ENCODE data around the gene NLGN1. TPM values are rescaled to one million over a fixed set of nuclear protein-coding genes. Genes with fewer than 3 reads are reported as not detected.
A peak's percentile ranks its signal among the peaks of the same experiment; 100 is the strongest.

Gene NLGN1
- total and polyA plus RNA-seq, 8 donors, result 3.1 to 11.9 (median 8.0) TPM

DNA sequence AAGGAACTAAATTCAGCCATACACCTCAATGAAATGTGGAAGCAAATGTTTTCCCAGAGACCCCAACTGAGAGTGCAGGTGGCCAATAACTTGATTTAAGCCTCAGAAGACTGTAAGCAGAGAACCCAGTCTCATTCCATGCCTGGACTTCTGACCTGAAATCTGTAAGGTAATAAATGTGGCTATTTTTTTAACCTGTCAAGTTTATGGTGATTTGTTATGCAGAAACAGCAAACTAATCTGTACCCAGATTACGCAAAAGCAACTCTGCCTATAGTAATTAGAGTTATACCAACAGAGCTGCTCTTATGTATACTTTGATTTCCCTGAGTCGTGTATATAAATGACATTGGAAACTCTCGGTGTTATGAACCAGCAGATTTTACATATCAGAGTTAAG is 927.6 kb downstream of the NLGN1 start:
- Histone ChIP-seq H3K36me3 (no peaks in the 10 kb centered on the region), H3K4me3 (no peak overlapping the region), H3K4me1 (no peaks in the 10 kb centered on the region), H3K9me3 (peaks cover 0 to 3% of the 10 kb centered on the region in 2 donors), H3K27me3 (no peaks in the 10 kb centered on the region), H3K27ac (no peak overlapping the region)
- DNase-seq, result no peak
- TF ChIP-seq, protein P1, sequence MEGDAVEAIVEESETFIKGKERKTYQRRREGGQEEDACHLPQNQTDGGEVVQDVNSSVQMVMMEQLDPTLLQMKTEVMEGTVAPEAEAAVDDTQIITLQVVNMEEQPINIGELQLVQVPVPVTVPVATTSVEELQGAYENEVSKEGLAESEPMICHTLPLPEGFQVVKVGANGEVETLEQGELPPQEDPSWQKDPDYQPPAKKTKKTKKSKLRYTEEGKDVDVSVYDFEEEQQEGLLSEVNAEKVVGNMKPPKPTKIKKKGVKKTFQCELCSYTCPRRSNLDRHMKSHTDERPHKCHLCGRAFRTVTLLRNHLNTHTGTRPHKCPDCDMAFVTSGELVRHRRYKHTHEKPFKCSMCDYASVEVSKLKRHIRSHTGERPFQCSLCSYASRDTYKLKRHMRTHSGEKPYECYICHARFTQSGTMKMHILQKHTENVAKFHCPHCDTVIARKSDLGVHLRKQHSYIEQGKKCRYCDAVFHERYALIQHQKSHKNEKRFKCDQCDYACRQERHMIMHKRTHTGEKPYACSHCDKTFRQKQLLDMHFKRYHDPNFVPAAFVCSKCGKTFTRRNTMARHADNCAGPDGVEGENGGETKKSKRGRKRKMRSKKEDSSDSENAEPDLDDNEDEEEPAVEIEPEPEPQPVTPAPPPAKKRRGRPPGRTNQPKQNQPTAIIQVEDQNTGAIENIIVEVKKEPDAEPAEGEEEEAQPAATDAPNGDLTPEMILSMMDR (IDR thresholded peaks at IDR 0.05), result no peak
- intact Hi-C loops (cut with DNase I), result no loop called here
- ATAC-seq, result no peak

DNA sequence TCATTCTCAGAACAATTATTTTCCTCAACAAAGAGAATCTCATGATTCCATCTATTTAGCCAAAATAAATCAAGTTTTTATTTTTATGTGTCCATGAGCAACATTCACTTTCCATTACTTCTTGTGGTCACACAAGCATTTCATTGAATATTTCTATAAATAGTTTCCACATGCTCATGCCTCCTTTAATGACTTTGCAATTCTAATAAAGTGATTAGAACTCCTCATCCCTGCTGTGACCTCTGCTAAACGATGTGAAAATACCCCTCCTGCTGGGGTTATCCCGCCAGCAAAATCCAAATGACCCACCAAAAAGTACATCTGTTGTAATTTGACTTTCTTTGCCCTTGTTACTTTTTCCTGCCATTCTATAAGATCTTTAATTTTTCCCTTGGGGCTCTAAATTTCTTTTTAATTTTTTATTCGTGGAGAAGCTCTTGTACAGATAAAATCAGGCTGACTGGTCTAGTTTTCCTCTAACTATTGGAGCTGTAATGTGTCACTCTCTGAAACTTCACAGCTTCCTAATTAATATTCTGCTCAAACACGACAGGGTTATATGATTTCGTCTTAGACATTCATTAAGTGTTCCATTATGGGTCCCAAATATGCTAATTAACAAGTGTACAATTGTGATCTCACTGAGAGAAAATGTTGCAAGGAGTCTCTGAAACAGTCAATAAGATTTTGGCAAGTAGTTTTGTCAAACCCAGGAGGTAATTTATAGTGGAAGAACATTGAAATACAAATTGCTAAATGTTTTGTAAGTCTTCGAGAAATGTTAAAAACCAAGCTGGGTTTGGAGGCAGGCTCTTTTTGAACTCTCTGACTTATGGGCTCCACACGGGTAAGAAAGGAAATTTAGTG is 928.5 kb downstream of the NLGN1 start:
- no peak overlapping the region for H3K27ac ChIP-seq
- no peaks in the 10 kb centered on the region for H3K36me3 ChIP-seq
- no peaks in the 10 kb centered on the region for H3K4me1 ChIP-seq
- H3K27me3 ChIP-seq, result no peaks in the 10 kb centered on the region
- intact Hi-C loops (cut with DNase I), result no loop called here
- no peak for ATAC-seq
- TF ChIP-seq, protein P1 (IDR thresholded peaks at IDR 0.05), result no peak
- H3K4me3 ChIP-seq, result no peak overlapping the region
- peak in 1 of 4 donors; percentile 21 for DNase-seq
- H3K9me3 ChIP-seq, result peaks cover 0 to 1% of the 10 kb centered on the region in 2 donors

DNA sequence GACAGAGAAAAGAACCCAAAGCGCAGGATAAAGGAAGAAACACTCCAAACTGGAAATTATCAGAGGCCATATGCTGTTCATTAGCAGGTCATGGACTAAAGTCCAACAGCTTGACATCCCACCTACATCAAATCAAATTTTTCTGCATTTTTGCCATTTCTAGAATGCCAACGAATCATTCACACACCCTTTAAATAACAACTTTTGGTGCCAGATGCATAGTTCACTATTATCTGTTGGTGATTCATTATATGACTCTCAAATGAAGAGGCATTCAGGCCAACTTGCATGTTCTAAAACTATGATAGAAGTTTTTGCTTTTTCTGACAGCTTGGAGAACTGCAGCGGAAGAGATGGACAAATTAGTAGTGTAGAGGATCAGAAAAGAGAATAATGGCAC is 931.8 kb downstream of the NLGN1 start:
- TF ChIP-seq, protein P1 (IDR thresholded peaks at IDR 0.05), result no peak
- intact Hi-C loops (cut with DNase I), result no loop called here
- no peak for DNase-seq
- ATAC-seq, result no peak
- no peaks in the 10 kb centered on the region for H3K36me3 ChIP-seq
- no peaks in the 10 kb centered on the region for H3K27me3 ChIP-seq
- H3K9me3 ChIP-seq, result no peaks in the 10 kb centered on the region
- no peaks in the 10 kb centered on the region for H3K4me1 ChIP-seq
- H3K4me3 ChIP-seq, result no peak overlapping the region
- H3K27ac ChIP-seq, result no peak overlapping the region

DNA sequence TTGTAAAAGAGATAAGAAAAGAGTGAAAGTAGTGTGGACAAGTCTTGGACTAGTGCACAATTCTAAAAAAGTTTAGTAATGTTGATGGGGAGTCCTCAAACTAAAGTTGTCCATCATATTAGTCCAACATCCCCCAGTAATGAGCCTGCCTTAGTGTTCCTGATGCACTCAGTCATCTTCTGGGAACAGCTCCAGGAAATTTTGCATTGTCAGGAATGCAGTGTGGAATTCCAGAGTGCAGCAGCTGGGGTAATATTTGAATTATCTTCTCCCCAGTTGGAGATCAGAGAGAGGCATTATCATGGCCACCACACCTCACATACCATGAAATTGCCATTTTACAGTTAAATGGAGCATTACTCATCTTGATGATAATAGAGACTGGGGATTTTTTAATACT is 932.8 kb downstream of the NLGN1 start:
- Histone ChIP-seq H3K4me3 (no peak overlapping the region), H3K9me3 (no peaks in the 10 kb centered on the region), H3K27me3 (no peaks in the 10 kb centered on the region), H3K27ac (no peak overlapping the region), H3K4me1 (no peaks in the 10 kb centered on the region), H3K36me3 (no peaks in the 10 kb centered on the region)
- TF ChIP-seq, protein P1 (IDR thresholded peaks at IDR 0.05), result no peak
- intact Hi-C loops (cut with DNase I), result no loop called here
- DNase-seq (peak in 1 of 4 donors; percentile 19), ATAC-seq (peak; percentile 43)

DNA sequence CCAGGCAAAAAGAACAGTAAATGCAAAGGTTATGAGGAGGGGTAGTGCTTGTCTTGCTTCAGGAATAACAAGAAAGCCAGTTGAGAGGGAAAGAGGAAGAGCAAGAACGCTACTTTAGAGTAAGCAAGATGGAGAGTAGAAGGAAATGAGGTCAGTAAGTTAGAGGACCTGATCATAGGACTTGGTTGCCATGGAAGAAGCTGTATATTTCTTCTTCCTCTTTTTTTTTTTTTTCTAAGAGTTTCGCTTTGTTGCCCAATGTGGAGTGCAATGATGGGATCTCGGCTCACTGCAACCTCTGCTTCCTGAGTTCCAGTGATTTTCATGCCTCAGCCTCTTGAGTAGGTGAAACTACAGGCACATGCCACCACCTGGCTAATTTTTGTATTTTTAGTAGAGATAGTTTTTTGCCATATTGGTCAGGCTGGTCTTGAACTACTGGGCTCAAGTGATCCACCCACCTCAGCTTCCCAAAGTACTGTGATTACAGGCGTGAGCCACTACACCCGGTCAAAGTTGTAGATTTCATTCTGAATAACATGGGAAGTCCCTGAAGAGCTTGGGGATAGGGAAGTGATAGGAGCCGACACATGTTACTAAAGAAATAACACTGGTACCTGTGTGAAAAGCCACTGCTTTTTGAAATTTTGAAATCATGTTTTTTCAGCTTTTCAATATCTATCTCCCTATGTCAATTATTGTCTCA is 933.7 kb downstream of the NLGN1 start:
- H3K36me3 ChIP-seq, result no peaks in the 10 kb centered on the region
- H3K4me3 ChIP-seq, result no peak overlapping the region
- DNase-seq (no peak), ATAC-seq (peak; percentile 75)
- no peaks in the 10 kb centered on the region for H3K9me3 ChIP-seq
- H3K4me1 ChIP-seq, result no peaks in the 10 kb centered on the region
- TF ChIP-seq, protein P1 (IDR thresholded peaks at IDR 0.05), result no peak
- intact Hi-C loops (cut with DNase I), result no loop called here
- no peaks in the 10 kb centered on the region for H3K27me3 ChIP-seq
- peak overlapping the region; percentile 3 to 63 for H3K27ac ChIP-seq
